ENCODE results near the gene ZSWIM6.

ZSWIM6 gene

DNA sequence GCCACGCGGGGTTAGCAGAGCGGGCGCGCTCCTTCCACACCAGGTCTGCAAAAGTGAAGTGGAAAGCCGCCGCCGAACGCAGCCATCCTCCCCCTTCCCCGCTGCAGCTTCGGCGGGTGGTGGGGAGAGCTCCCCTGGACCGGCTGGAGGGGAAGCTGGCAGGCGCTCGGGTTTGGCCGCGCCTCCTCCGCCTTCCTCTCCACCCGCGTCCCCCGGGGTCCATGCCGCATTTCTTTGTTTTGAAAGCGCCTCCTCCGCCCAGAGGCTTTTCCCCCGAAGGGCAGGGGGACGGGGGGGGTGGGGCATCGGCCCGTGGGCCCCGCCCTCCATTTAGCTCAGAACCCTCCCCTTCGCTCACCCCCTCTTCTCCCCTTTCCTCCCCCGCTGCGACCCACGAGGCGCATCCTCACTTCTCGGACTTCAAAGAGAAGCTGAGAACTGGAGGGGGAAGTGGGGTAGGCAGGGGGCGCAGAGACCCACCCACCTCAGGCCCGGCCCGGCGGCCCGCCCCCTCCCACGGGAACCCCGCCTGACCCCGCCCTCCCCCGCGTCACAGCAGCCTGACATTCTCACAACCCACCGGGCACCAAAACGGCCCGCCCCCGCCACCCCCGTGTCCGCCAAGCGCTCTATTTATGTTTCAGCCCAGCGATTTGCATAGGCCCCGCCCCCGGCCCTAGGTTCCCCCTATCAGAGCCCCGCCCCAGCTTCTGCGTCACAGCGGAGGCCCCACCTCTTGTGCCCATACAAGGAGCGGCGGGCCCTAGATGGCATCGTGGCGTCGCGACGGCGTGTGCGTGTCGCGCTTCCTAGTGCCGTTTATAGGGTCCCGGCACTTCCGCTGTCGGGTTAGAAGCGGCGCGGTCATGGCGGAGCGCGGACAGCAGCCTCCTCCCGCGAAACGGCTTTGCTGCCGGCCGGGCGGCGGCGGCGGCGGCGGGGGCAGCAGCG is at the start of gene ZSWIM6:
ZSWIM6 (plus strand) TSS at position 852 of the 951 bp plus-strand sequence; CDS start at position 867, 15 bp downstream.
- DNase-seq (ENCODE audit: low read depth) = peak; percentile 100

DNA sequence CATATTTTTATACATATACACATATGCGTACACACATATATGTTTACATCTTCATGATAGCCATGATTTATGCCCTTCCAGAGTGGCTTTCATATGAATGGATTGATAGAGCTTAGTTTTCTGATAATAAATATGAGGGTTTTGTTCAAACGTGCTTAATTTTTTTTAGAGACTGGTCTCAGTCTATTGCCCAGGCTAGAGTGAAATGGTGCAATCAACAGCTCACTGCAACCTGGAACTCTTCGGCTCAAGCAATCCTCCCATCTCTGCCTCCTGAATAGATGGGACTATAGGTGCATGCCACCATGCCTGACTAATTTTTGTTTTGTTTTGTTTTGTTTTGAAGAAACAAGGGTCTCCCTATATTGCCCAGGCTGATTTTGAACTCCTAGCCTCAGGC is 48.6 kb upstream of the ZSWIM6 start:
- DNase-seq (ENCODE audit: low read depth) = no peak

GRCh38 chr5:61285531-61285930 is 46.5 kb upstream of the ZSWIM6 start:
- no peak for DNase-seq (ENCODE audit: low read depth)

- DNase-seq (ENCODE audit: low read depth) = peak; percentile 73
Observed at GRCh38 chr5:61286446-61287132, 45.5 kb upstream of the ZSWIM6 start.

DNA sequence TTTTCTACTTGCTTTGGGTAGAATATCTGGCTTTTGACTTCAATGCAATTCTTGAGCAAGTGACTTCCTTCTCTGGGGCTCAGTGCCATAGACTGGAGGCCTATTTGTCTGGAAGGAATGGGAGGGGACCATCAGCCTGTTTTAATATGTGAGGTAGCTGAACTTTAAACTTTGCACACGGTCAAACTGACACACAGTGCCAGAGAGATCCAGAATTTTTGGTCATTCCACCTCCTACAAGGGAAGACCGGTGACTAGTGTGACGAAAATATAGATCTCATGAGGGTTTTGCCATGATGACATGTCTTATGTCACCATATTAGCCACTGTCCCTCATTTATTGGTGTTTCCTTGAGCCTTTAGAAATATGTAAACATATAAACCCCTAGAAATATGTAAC is 44.6 kb upstream of the ZSWIM6 start:
- no peak for DNase-seq (ENCODE audit: low read depth)

- no peak for DNase-seq (ENCODE audit: low read depth)
Observed at GRCh38 chr5:61289241-61289640, 42.8 kb upstream of the ZSWIM6 start.

- no peak for DNase-seq (ENCODE audit: low read depth)
Observed at GRCh38 chr5:61289669-61290306, 42.3 kb upstream of the ZSWIM6 start.

DNA sequence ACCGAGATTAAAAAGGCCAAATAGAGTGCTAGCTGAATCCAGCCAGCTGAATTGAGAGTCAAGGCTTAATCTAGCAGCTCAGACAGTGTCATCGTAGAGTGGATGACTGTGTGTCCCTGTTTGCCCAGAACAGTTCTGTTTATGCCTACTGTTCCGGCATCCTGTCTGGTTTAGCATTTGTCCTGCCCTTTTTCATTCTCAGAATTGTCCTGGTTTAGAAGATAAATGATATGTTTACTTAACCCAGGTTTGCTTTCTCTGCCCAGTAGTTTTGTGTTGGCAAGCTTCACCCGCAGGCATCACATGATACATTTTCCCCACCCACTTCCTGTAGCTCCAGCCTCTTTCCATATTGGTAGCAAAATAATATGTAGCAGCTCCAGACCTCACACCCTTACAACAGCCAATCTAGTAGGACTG is 41.3 kb upstream of the ZSWIM6 start:
- DNase-seq (ENCODE audit: low read depth) = peak; percentile 72

GRCh38 chr5:61292062-61292657 is 39.9 kb upstream of the ZSWIM6 start:
- no peak for DNase-seq (ENCODE audit: low read depth)

DNA sequence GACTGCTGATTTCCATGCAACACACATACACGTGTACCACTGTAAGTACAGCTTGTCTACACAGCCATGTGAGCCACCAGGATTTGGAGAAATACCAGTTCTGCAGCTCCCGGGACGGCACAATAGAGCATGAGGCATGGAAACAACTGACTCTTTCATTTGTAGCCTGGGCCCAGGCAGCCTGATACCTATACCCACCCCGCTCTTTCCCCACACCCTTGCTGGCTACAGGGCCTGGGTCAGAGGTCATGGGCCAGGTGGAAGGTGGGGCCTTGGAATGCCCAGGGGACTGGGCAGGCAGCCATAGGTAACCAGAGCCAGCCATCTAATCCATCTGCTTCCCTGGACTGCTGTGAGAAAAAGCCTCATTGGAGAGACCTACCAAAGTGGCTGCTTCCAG is 39.0 kb upstream of the ZSWIM6 start:
- DNase-seq (ENCODE audit: low read depth) = no peak

DNA sequence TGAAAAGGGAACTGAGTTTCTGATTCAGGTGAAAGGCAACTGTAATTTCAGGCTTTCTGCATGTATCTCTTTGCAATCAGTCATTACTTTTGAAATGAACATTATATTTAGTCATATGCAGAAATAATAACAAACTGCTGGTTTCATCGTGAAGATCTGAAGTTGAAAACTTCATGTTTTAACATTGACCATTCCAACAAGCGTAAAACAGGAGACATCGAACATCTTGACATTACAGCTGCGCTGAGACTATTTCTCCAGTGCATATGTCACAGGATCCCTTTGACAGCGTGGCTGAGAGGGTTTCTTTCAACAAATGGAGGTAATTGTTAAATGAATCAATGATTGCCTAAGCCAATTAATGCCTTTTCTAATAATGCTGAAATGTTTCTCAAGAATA is 38.2 kb upstream of the ZSWIM6 start:
- DNase-seq (ENCODE audit: low read depth) = no peak

DNA sequence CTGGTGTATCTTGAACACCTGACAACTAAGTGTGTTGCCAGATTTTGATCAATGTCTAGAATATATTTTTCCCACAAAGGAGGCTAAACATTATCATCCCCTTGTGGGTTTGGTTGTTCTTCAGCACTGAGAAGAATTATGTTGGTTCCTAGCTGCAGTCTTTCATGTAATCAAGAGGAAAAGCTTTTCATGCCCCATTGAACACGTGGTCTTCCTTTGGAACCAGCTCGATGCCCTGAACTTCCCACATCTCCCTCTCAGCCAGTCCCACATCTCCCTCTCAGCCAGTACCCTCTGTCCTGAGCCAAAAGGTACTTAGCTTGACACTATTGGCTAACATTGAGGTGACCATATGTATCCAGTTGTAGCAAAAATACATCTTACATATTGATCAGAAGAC is 36.7 kb upstream of the ZSWIM6 start:
- no peak for DNase-seq (ENCODE audit: low read depth)

- DNase-seq (ENCODE audit: low read depth) = no peak
Observed at GRCh38 chr5:61298066-61298465, 34.0 kb upstream of the ZSWIM6 start.

DNA sequence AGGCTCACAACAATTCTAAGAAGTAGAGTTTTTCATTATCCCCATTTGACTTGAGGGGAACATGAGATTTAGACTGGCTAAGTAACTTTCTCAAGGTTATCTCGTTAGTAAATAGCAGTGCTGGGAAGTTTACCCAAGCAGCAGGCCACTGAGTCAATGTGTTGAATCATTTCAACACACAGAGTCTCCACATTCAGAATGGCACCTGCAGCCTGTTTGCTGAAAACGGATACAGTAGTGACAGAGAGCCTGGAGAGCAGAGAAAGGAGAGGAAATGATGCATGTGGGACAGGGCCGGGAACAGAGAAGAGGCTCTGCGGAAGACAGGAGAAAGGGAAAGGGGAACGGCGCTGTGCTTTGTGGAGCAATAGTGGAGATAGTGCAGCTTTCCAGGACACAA is 33.5 kb upstream of the ZSWIM6 start:
- no peak for DNase-seq (ENCODE audit: low read depth)

- peak; percentile 68 for DNase-seq (ENCODE audit: low read depth)
Observed at GRCh38 chr5:61299261-61299681, 32.8 kb upstream of the ZSWIM6 start.

DNA sequence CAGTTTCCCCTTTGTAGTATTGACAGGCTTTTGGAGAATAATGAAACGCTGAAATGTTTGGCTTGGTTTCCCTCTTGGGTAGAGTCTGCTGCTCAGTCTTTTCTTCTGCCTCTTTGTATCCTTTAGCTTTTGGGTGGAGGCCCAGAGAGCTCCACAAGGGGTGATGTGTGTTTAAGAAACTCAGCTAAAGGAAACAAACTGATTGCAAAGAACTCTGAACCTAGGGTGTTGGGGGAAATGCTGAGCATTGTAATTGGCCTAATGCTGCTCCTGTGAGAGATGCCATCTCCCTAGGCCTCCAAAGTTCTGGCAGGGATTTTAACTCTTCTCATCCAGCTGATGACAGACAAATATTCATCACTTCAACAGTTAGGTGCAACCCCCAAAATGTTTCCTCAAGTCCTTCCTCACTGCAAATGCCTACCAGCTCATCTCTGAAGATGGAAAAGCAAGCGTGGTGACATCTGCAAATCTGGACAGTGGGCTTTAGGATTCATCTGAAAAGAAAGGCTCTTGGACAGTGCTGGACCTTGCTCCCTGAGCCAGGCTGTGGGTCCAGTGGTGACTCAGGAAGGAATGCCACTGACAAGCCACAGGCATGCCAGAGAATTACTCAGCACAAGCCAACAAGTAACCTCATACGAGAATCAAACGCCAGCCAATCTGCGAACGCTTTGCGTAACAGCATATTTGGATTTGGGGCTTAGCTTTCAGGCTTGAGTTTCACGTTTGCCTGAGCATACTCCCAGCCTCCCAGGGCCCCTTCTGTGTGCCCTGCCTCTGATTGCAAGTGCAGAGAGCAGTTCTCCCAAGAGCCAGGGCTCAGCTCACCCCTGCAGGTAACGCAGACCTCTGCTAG is 30.5 kb upstream of the ZSWIM6 start:
- peak; percentile 99 for DNase-seq (ENCODE audit: low read depth)

- no peak for DNase-seq (ENCODE audit: low read depth)
Observed at GRCh38 chr5:61302200-61302563, 29.9 kb upstream of the ZSWIM6 start.

- DNase-seq (ENCODE audit: low read depth) = no peak
Observed at GRCh38 chr5:61303346-61303745, 28.7 kb upstream of the ZSWIM6 start.

DNA sequence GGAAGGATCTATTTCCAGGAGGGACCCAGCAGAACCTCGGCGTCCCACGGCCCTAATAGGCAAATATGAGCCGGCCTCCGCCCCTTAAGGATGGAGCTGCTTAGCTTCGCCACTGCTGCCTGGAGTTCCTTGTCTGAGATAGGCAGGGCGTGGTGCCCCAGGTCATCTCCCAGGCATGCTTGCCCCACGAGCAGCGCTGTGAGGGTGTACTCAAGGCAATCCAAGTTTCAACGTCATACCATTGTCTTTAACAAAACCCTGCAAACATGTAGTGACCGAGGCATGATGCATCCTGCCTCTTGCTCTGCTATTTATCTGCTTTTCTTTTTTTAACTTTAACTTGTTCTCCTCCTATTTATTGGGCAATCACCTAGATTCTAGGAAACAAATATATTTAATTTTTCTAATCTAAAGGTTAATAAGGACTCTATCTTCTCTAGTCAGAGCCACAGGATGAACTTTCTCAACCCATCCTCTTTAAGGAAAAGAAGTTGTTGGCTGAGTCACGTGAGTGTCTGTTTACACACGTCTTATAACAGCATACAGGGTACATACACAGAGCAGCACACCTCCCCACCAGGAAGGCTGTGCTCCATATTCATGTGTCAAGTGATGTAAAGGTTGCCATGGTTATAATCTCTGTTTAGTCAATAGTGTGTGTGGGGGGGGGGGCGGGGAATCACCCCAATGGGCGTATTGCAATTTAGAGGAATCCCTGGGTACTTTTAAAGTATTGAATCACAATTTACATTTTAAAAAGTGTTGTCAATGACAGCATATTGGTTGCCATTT is 27.3 kb upstream of the ZSWIM6 start:
- DNase-seq (ENCODE audit: low read depth) = peak; percentile 73

- peak; percentile 76 for DNase-seq (ENCODE audit: low read depth)
Observed at GRCh38 chr5:61306531-61307131, 25.4 kb upstream of the ZSWIM6 start.

Measured in fibroblast of gingiva (primary cell).